ENCODE measurements around the gene LYZL2.

- TF ChIP-seq CTCF (IDR thresholded peaks at IDR 0.05; ENCODE audit: low read length) (no peak), EZH2 (optimal IDR thresholded peaks at IDR 0.05; ENCODE audit: low read depth, low read length) (no peak), EZH2phosphoT487 (IDR thresholded peaks at IDR 0.05; ENCODE audit: low read length) (no peak)
Observed at GRCh38 chr10:30647089-30647488, 17.5 kb upstream of the LYZL2 start.
